ENCODE measurements around the gene COBL. TPM values are rescaled to one million over a fixed set of nuclear protein-coding genes. Genes with fewer than 3 reads are reported as not detected.

COBL gene
- total and polyA plus RNA-seq, 2 of the 4 experiments (the other 2 are of a cell fraction): under 0.01 TPM; not detected in 1

DNA sequence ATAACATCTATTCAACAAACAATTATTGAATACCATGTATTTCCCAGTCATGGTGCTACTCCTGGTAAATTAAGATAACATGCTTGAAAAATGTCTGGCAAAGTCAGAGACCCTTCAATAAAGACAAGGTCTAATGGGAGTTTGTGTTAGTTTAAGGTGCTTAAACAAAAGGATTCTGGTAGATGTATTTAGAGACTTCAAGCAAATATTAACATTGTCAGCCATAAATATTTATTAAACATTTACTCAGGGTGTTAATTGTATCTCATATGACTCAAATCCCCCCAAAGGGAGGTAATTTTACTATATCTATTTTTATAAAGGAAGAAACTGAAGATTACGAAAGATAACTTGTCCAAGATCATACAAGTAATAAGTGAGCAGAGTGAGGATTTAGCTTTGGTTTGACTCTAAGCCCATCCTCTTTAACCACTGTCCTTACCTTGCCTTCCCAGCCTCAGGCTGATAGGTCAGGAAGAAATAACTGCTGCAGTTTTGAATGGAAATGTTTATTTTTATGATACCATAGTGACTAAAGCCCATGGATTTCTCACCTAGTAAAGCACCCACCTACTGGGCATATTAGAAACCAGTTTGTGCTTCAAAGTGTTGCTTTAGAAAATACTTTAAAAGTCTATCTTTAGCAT is 215.4 kb downstream of the COBL start:
- no peaks in the 10 kb centered on the region for H3K9me1 ChIP-seq (ENCODE audit: insufficient read depth, low read length)
- H3K4ac ChIP-seq (ENCODE audit: low read depth, low read length): no peak overlapping the region
- in situ Hi-C loops (cut with MboI; ENCODE audit: low sequenced_read_pairs): no loop called here
- H3K4me1 ChIP-seq (ENCODE audit: control insufficient read depth, insufficient read depth, low read length): no peaks in the 10 kb centered on the region
- H2AK9ac ChIP-seq (replicated peaks; ENCODE audit: low read depth, low read length, poor library complexity): no peak overlapping the region
- no peaks in the 10 kb centered on the region; the same call in 1 of the 2 replicates for H3K27me3 ChIP-seq (ENCODE audit: control insufficient read depth, insufficient read depth, low read length)
- H3K4me2 ChIP-seq (ENCODE audit: low read depth, low read length): no peak overlapping the region
- no CpG with 5 or more reads among the region's 1 CpG for WGBS, 2 experiments (ENCODE audit: extremely low coverage in 2 of 2, insufficient read length in 1 of 2)
- no peak overlapping the region for H3K14ac ChIP-seq (replicated peaks; ENCODE audit: low read depth, low read length)
- dilution Hi-C loops (cut with HindIII; ENCODE audit: low sequenced_read_pairs, unreplicated experiment): no loop called here
- no peak overlapping the region for H4K8ac ChIP-seq (ENCODE audit: low read depth in 2 of 2, low read length in 2 of 2)
- no peak overlapping the region for H3K4me3 ChIP-seq (ENCODE audit: insufficient read depth, low read depth, low read length)
- no peaks in the 10 kb centered on the region for H3K9me3 ChIP-seq (ENCODE audit: control insufficient read depth, insufficient read depth, low read length)
- BruUV-seq (replicated peaks): no TSS peak
- H4K5ac ChIP-seq (ENCODE audit: low read depth, low read length): no peak overlapping the region
- H2BK120ac ChIP-seq (ENCODE audit: low read depth, low read length): no peak overlapping the region
- H2AFZ ChIP-seq (replicated peaks; ENCODE audit: low read length, poor library complexity): no peak overlapping the region
- intact Hi-C loops (cut with micrococcal nuclease): no loop called here
- no peaks in the 10 kb centered on the region for H3K79me1 ChIP-seq (ENCODE audit: low read depth in 1 of 2, low read length in 2 of 2)
- DNase-seq (no peak), ATAC-seq (ENCODE audit: low read depth) (no peak)
- H3K9ac ChIP-seq (ENCODE audit: low read depth, low read length): no peak overlapping the region
- CTCF ChIA-PET: interaction anchor here (1.1 kb wide), 1 partner anchor 18 kb away, joined by 3 read pairs; no protein-coding TSS in a partner anchor
- POLR2A ChIA-PET (ENCODE audit: unreplicated experiment): no interaction called here
- H3K23ac ChIP-seq (ENCODE audit: low read depth, low read length): no peak overlapping the region
- H3K56ac ChIP-seq (ENCODE audit: extremely low read depth, insufficient read depth, low read length): no peak overlapping the region
- no peak overlapping the region for H3K27ac ChIP-seq (ENCODE audit: insufficient read depth, low read length)
- H4K91ac ChIP-seq (ENCODE audit: insufficient read depth, low read depth, low read length): no peak overlapping the region
- H2BK15ac ChIP-seq (ENCODE audit: low read depth, low read length): no peak overlapping the region
- H2BK20ac ChIP-seq (ENCODE audit: low read depth, low read length): no peak overlapping the region
- H3K36me3 ChIP-seq (ENCODE audit: control insufficient read depth, insufficient read depth, low read length): no peaks in the 10 kb centered on the region
- no peaks in the 10 kb centered on the region for H4K20me1 ChIP-seq (ENCODE audit: insufficient read depth, low read length)
- TF ChIP-seq MAFK (IDR thresholded peaks at IDR 0.05; ENCODE audit: low read depth, low read length) (no peak), RFX5 (IDR thresholded peaks at IDR 0.05; ENCODE audit: low read depth, low read length) (no peak), POLR2A (IDR thresholded peaks at IDR 0.05; ENCODE audit: low read depth, low read length) (no peak), BHLHE40 (IDR thresholded peaks at IDR 0.05; ENCODE audit: low read depth, low read length) (no peak), MAZ (IDR thresholded peaks at IDR 0.05; ENCODE audit: borderline replicate concordance, low read depth, low read length) (no peak), MXI1 (IDR thresholded peaks at IDR 0.05; ENCODE audit: borderline replicate concordance, low read depth, low read length) (no peak), ELK1 (IDR thresholded peaks at IDR 0.05; ENCODE audit: borderline replicate concordance, low read depth, low read length) (no peak), FOS (IDR thresholded peaks at IDR 0.05; ENCODE audit: low read depth, low read length) (no peak), CEBPB (IDR thresholded peaks at IDR 0.05; ENCODE audit: low read depth, low read length) (no peak), CTCF (conservative IDR thresholded peaks at IDR 0.05; ENCODE audit: low read depth, low read length) (no peak), USF2 (IDR thresholded peaks at IDR 0.05; ENCODE audit: low read depth, low read length) (no peak), SMC3 (IDR thresholded peaks at IDR 0.05; ENCODE audit: low read depth, low read length) (no peak), RAD21 (IDR thresholded peaks at IDR 0.05; ENCODE audit: low read length) (no peak), RCOR1 (IDR thresholded peaks at IDR 0.05; ENCODE audit: insufficient replicate concordance, low read length) (no peak), CHD1 (IDR thresholded peaks at IDR 0.05; ENCODE audit: low read depth, low read length) (no peak), NFE2L2 (IDR thresholded peaks at IDR 0.05; ENCODE audit: low read depth, low read length) (no peak)
- H2AK5ac ChIP-seq (ENCODE audit: low read depth, low read length): no peak overlapping the region
- H2BK5ac ChIP-seq (ENCODE audit: low read depth, low read length, poor library complexity, severe bottlenecking): no peak overlapping the region
- no peak overlapping the region for H3K18ac ChIP-seq (ENCODE audit: low read depth, low read length)

All from IMR-90 (cell line).